Frontal cortex (tissue), 4 donors: ENCODE measurements around the gene SRRM2. TPM values are rescaled to one million over a fixed set of nuclear protein-coding genes. Genes with fewer than 3 reads are reported as not detected.

Experiments used
- DNase-seq, 2 donors: peaks; one replicate each; pipeline ENCODE4 v3.0.0; 2012; ENCODE audit warnings: low spot score in 2 of 2
- FAIRE-seq: peaks from 2 replicates; lab custom pipeline; 2012; peaks lifted over from hg19 to GRCh38; lab: Jason Lieb, UNC
- total RNA-seq: library from RNA; depleted of rRNA; stranded (reverse); fragments of >200 nt; gene quantifications from one replicate; pipeline ENCODE4 v1.2.3, GENCODE V29; 2014
- donor health status: control.
- donor health status: control.
- donor health status: control.

SRRM2 gene
- total RNA-seq, 1 donor from 2014 or later: 40.8 TPM

GRCh38 chr16:2786061-2786825, 33.8 kb downstream of the SRRM2 start:
- FAIRE-seq: no peak

GRCh38 chr16:2786826-2787151, 34.4 kb downstream of the SRRM2 start:
- DNase-seq (no peak), FAIRE-seq (no peak)

More at GRCh38 chr16:2786061-2786825, 33.8 kb downstream of the SRRM2 start:
- DNase-seq: no peak

- no peak for DNase-seq
- no peak for FAIRE-seq
Observed at GRCh38 chr16:2787406-2787805, 35.0 kb downstream of the SRRM2 start, which contains the start of gene PRSS33. PRSS33 (minus strand) TSS chr16:2787560; CDS start chr16:2786547, 1,013 bp downstream.

- no peak for DNase-seq
- FAIRE-seq: no peak
Observed at GRCh38 chr16:2787961-2788360, 35.5 kb downstream of the SRRM2 start.

GRCh38 chr16:2790631-2791030, 38.2 kb downstream of the SRRM2 start:
- DNase-seq (no peak), FAIRE-seq (no peak)

GRCh38 chr16:2791174-2791573, 38.7 kb downstream of the SRRM2 start:
- no peak for DNase-seq
- no peak for FAIRE-seq

- FAIRE-seq (no peak), DNase-seq (no peak)
Observed at GRCh38 chr16:2792940-2793339, 40.5 kb downstream of the SRRM2 start.

GRCh38 chr16:2795395-2796143, 43.1 kb downstream of the SRRM2 start:
- DNase-seq: no peak
- no peak for FAIRE-seq

- FAIRE-seq (no peak), DNase-seq (no peak)
Observed at GRCh38 chr16:2798723-2799204, 46.3 kb downstream of the SRRM2 start.

- FAIRE-seq: no peak
- no peak for DNase-seq
Observed at GRCh38 chr16:2799205-2799858, 46.9 kb downstream of the SRRM2 start.

- no peak for FAIRE-seq
- DNase-seq: no peak
Observed at GRCh38 chr16:2799859-2800226, 47.4 kb downstream of the SRRM2 start.

- DNase-seq (no peak), FAIRE-seq (no peak)
Observed at GRCh38 chr16:2803545-2804195, 51.2 kb downstream of the SRRM2 start.

- FAIRE-seq (no peak), DNase-seq (no peak)
Observed at GRCh38 chr16:2804728-2805127, 52.3 kb downstream of the SRRM2 start.

GRCh38 chr16:2806286-2806685, 53.8 kb downstream of the SRRM2 start:
- DNase-seq: no peak
- no peak for FAIRE-seq

- FAIRE-seq: no peak
- DNase-seq: no peak
Observed at GRCh38 chr16:2808181-2808580, 55.7 kb downstream of the SRRM2 start.

- no peak for DNase-seq
- FAIRE-seq: no peak
Observed at GRCh38 chr16:2809149-2809760, 56.8 kb downstream of the SRRM2 start.

- DNase-seq (no peak), FAIRE-seq (no peak)
Observed at GRCh38 chr16:2810651-2811050, 58.2 kb downstream of the SRRM2 start.

GRCh38 chr16:2811703-2812471, 59.4 kb downstream of the SRRM2 start:
- FAIRE-seq: no peak
- DNase-seq: no peak

GRCh38 chr16:2813771-2814221, 61.4 kb downstream of the SRRM2 start:
- no peak for DNase-seq
- no peak for FAIRE-seq
